ENCODE data around the gene TBC1D5.
"Not testable (repeated sequence)": the region's sequence is repeated elsewhere in the genome, so short reads cannot be mapped to it uniquely, and the experiment has no call there.

Gene TBC1D5

GRCh38 chr3:17544632-17545031, 197.8 kb downstream of the TBC1D5 start:
- no peak for TF ChIP-seq CTCF (IDR thresholded peaks at IDR 0.05; ENCODE audit: borderline replicate concordance, insufficient read depth, low read depth, low read length)
- no peak overlapping the region for H3K4me3 ChIP-seq (ENCODE audit: low read depth, low read length)

GRCh38 chr3:17542591-17542990, 199.8 kb downstream of the TBC1D5 start:
- no peak overlapping the region for H3K4me3 ChIP-seq (ENCODE audit: low read depth, low read length)
- TF ChIP-seq CTCF (IDR thresholded peaks at IDR 0.05; ENCODE audit: borderline replicate concordance, insufficient read depth, low read depth, low read length) = no peak

GRCh38 chr3:17539436-17539835, 203.0 kb downstream of the TBC1D5 start:
- H3K4me3 ChIP-seq (ENCODE audit: low read depth, low read length) = no peak overlapping the region
- no peak for TF ChIP-seq CTCF (IDR thresholded peaks at IDR 0.05; ENCODE audit: borderline replicate concordance, insufficient read depth, low read depth, low read length)

GRCh38 chr3:17535274-17535673, 207.2 kb downstream of the TBC1D5 start:
- no peak for TF ChIP-seq CTCF (IDR thresholded peaks at IDR 0.05; ENCODE audit: borderline replicate concordance, insufficient read depth, low read depth, low read length)
- no peak overlapping the region for H3K4me3 ChIP-seq (ENCODE audit: low read depth, low read length)

- H3K4me3 ChIP-seq (ENCODE audit: low read depth, low read length) = not testable (repeated sequence)
Observed at GRCh38 chr3:17532446-17532845, 210.0 kb downstream of the TBC1D5 start.

GRCh38 chr3:17529677-17530076, 212.8 kb downstream of the TBC1D5 start:
- H3K4me3 ChIP-seq (ENCODE audit: low read depth, low read length) = no peak overlapping the region
- TF ChIP-seq CTCF (IDR thresholded peaks at IDR 0.05; ENCODE audit: borderline replicate concordance, insufficient read depth, low read depth, low read length) = no peak

- TF ChIP-seq CTCF (IDR thresholded peaks at IDR 0.05; ENCODE audit: borderline replicate concordance, insufficient read depth, low read depth, low read length) = no peak
- H3K4me3 ChIP-seq (ENCODE audit: low read depth, low read length) = no peak overlapping the region
Observed at GRCh38 chr3:17518189-17519059, 224.0 kb downstream of the TBC1D5 start.

Measured in GM12875 (cell line).